ENCODE data around the gene SUB1. TPM values are rescaled to one million over a fixed set of nuclear protein-coding genes. Genes with fewer than 3 reads are reported as not detected.

Gene SUB1
- total and polyA plus RNA-seq, 8 donors, result 42.0 to 198 (median 119) TPM

- TF ChIP-seq EP300 (IDR thresholded peaks at IDR 0.05) (no peak), POLR2A (IDR thresholded peaks at IDR 0.05) (no peak), CTCF (IDR thresholded peaks at IDR 0.05) (no peak), POLR2AphosphoS5 (IDR thresholded peaks at IDR 0.05) (no peak)
- H3K36me3 ChIP-seq, result peaks cover 5 to 90% (median 82%) of the 10 kb centered on the region in 4 donors
- WGBS, 5 donors, result 38 to 63% (median 48%) methylated on average over 3 of the region's 3 CpGs
- intact Hi-C loops (cut with DNase I; ENCODE audit: low total_unique reads), result no loop called here
- no peaks in the 10 kb centered on the region for H3K9me3 ChIP-seq
- H3K4me1 ChIP-seq, result peaks cover 6 to 78% (median 37%) of the 10 kb centered on the region in 4 donors
- DNase-seq, result no peak
- H3K27me3 ChIP-seq, result no peaks in the 10 kb centered on the region
- no peak overlapping the region for H3K27ac ChIP-seq
- no peak overlapping the region for H3K4me3 ChIP-seq
These were observed 13.0 kb downstream of the SUB1 start for GRCh38 chr5:32598260-32598937.

GRCh38 chr5:32598997-32599549 is 13.7 kb downstream of the SUB1 start:
- Histone ChIP-seq H3K36me3 (peaks cover 0 to 90% (median 80%) of the 10 kb centered on the region in 4 donors), H3K4me3 (no peak overlapping the region), H3K4me1 (peaks cover 6 to 74% (median 35%) of the 10 kb centered on the region in 4 donors), H3K27me3 (no peaks in the 10 kb centered on the region), H3K27ac (peak overlapping the region in 2 of 5 donors; percentile 31 to 56), H3K9me3 (no peaks in the 10 kb centered on the region)
- WGBS, 5 donors, result 72 to 90% (median 80%) methylated on average over 3 of the region's 3 CpGs
- TF ChIP-seq EP300 (IDR thresholded peaks at IDR 0.05) (no peak), POLR2A (IDR thresholded peaks at IDR 0.05) (no peak), CTCF (IDR thresholded peaks at IDR 0.05) (no peak), POLR2AphosphoS5 (IDR thresholded peaks at IDR 0.05) (no peak)
- intact Hi-C loops (cut with DNase I; ENCODE audit: low total_unique reads), result no loop called here
- no peak for DNase-seq

GRCh38 chr5:32600054-32600622 is 14.8 kb downstream of the SUB1 start:
- 52 to 75% (median 64%) methylated on average over 4 of the region's 4 CpGs for WGBS, 5 donors

More at GRCh38 chr5:32600054-32600622, 14.8 kb downstream of the SUB1 start:
- Histone ChIP-seq H3K4me3 (no peak overlapping the region), H3K36me3 (peaks cover 0 to 87% (median 80%) of the 10 kb centered on the region in 4 donors), H3K27me3 (no peaks in the 10 kb centered on the region), H3K4me1 (peaks cover 6 to 65% (median 34%) of the 10 kb centered on the region in 4 donors), H3K27ac (peak overlapping the region in 3 of 5 donors; percentile 1 to 56 (median 31)), H3K9me3 (no peaks in the 10 kb centered on the region)
- TF ChIP-seq CTCF (IDR thresholded peaks at IDR 0.05) (no peak), POLR2A (IDR thresholded peaks at IDR 0.05) (no peak), POLR2AphosphoS5 (IDR thresholded peaks at IDR 0.05) (no peak), EP300 (IDR thresholded peaks at IDR 0.05) (no peak)
- intact Hi-C loops (cut with DNase I; ENCODE audit: low total_unique reads), result no loop called here
- no peak for DNase-seq
